H1 (cell line): ENCODE measurements around the gene MFN1. TPM values are rescaled to one million over a fixed set of nuclear protein-coding genes. Genes with fewer than 3 reads are reported as not detected.

ENCODE experiments used
- CTCF ChIA-PET: fragments of 300-600 bp; sonication (Branson Sonifier 250); formaldehyde crosslinking; loops from one replicate; lab custom pipeline; 2021; ENCODE audit not compliant: partially characterized antibody; lab: Charles Lee
- POLR2A ChIA-PET: fragments of 300-600 bp; sonication (Branson Sonifier 250); formaldehyde crosslinking; loops from one replicate; lab custom pipeline; 2021; ENCODE audit warnings: inconsistent platforms; ENCODE audit not compliant: partially characterized antibody; lab: Charles Lee
- DNase-seq, 2 experiments: peaks; one replicate each; pipeline versions ENCODE4 v3.0.0 to v3.0.0-alpha.2; 2010 to 2022; ENCODE audit warnings: low spot score in 2 of 2, low read depth in 1 of 2, mixed read lengths in 1 of 2
- FAIRE-seq: peaks from 2 replicates; lab custom pipeline; 2011; peaks lifted over from hg19 to GRCh38; lab: Jason Lieb, UNC
- H2AFZ ChIP-seq: 2 replicates; pipeline ENCODE4 v1.8.1; 2012; ENCODE audit warnings: low read length, inconsistent platforms
- H2AK5ac ChIP-seq: 2 replicates; pipeline ENCODE4 v1.6.1; 2013; ENCODE audit warnings: low read depth, low read length
- H2BK120ac ChIP-seq: replicated peaks from 2 replicates; pipeline ENCODE3; 2013; ENCODE audit warnings: low read depth, low read length, inconsistent platforms
- H2BK12ac ChIP-seq: 2 replicates; pipeline ENCODE4 v1.6.1; 2013; ENCODE audit warnings: low read depth, low read length
- H2BK15ac ChIP-seq: 2 replicates; pipeline ENCODE4 v1.6.1; 2013; ENCODE audit warnings: low read length
- H2BK20ac ChIP-seq: 2 replicates; pipeline ENCODE4 v1.6.1; 2013; ENCODE audit warnings: low read length
- H2BK5ac ChIP-seq: 2 replicates; pipeline ENCODE4 v1.6.1; 2013; ENCODE audit warnings: low read depth, low read length
- H3K14ac ChIP-seq: 2 replicates; pipeline ENCODE4 v1.6.1; 2013; ENCODE audit warnings: inconsistent platforms; ENCODE audit not compliant: insufficient read length
- H3K18ac ChIP-seq: 2 replicates; pipeline ENCODE4 v1.6.1; 2013; ENCODE audit warnings: low read length; ENCODE audit errors: extremely low read depth
- H3K23ac ChIP-seq: 2 replicates; pipeline ENCODE4 v1.6.1; 2013; ENCODE audit warnings: inconsistent platforms; ENCODE audit not compliant: insufficient read length
- H3K23me2 ChIP-seq: 2 replicates; pipeline ENCODE4 v1.6.1; 2013; ENCODE audit warnings: low read depth, low read length
- H3K27ac ChIP-seq: 2 replicates; pipeline ENCODE4 v1.6.1; 2011; ENCODE audit warnings: low read depth, low read length, inconsistent platforms
- H3K27me3 ChIP-seq, 4 experiments: replicated peaks in 1 of 4; 1 replicate in 1 of 4; 2 replicates in 3 of 4; pipeline versions ENCODE4 v1.6.1 to v1.8.1; 2011 to 2013; ENCODE audit warnings: low read length in 3 of 4, mild to moderate bottlenecking in 3 of 4, inconsistent platforms in 2 of 4, mixed read lengths in 2 of 4, moderate library complexity in 1 of 4; ENCODE audit not compliant: control insufficient read depth in 3 of 4, insufficient read depth in 3 of 4; ENCODE audit errors: extremely low read depth in 1 of 4
- H3K36me3 ChIP-seq, 4 experiments: 2 replicates each; pipeline versions ENCODE4 v1.6.1 to v1.8.1; 2011 to 2013; ENCODE audit warnings: mild to moderate bottlenecking in 4 of 4, low read length in 3 of 4, moderate library complexity in 2 of 4, control low read depth in 1 of 4, inconsistent platforms in 1 of 4; ENCODE audit not compliant: insufficient read depth in 4 of 4, control insufficient read depth in 2 of 4
- H3K4ac ChIP-seq: replicated peaks from 2 replicates; pipeline ENCODE3; 2013; ENCODE audit warnings: low read length, low read depth, mixed read lengths, inconsistent platforms; ENCODE audit not compliant: insufficient read length
- H3K4me1 ChIP-seq, 4 experiments: replicated peaks in 1 of 4; 1 replicate in 1 of 4; 2 replicates in 3 of 4; pipeline versions ENCODE4 v1.6.1 to v1.8.1; 2011 to 2013; ENCODE audit warnings: low read length in 3 of 4, inconsistent platforms in 2 of 4, mixed read lengths in 1 of 4; ENCODE audit not compliant: insufficient read depth in 4 of 4, control insufficient read depth in 3 of 4
- H3K4me2 ChIP-seq, 2 experiments: 2 replicates each; pipeline versions ENCODE4 v1.6.1 to v1.8.1; 2011 to 2013; ENCODE audit warnings: low read depth in 2 of 2, low read length in 2 of 2, control low read depth in 1 of 2, inconsistent platforms in 1 of 2, mild to moderate bottlenecking in 1 of 2; ENCODE audit not compliant: insufficient read depth in 1 of 2
- H3K4me3 ChIP-seq, 4 experiments: fragments of 200-600, 300-600 bp in 1 of 4; sonication (generic), shearing (Covaris generic), sonication (Bioruptor Twin) in 1 of 4; 2 replicates each; pipeline versions ENCODE4 v1.5.1 to v1.8.1; 2011 to 2016; ENCODE audit warnings: low read length in 4 of 4, low read depth in 3 of 4, control low read depth in 2 of 4, inconsistent platforms in 2 of 4, mild to moderate bottlenecking in 2 of 4, mixed read lengths in 1 of 4, moderate library complexity in 1 of 4; ENCODE audit not compliant: insufficient read depth in 2 of 4; ENCODE audit errors: extremely low read depth in 1 of 4
- H3K56ac ChIP-seq: replicated peaks from 2 replicates; pipeline ENCODE3; 2013; ENCODE audit warnings: low read depth, mild to moderate bottlenecking, mixed read lengths, low read length, inconsistent platforms; ENCODE audit not compliant: insufficient read length
- H3K79me1 ChIP-seq: 2 replicates; pipeline ENCODE4 v1.6.1; 2013; ENCODE audit warnings: low read depth, low read length, control low read depth
- H3K79me2 ChIP-seq, 2 experiments: 2 replicates each; pipeline versions ENCODE4 v1.6.1 to v1.8.1; 2012 to 2013; ENCODE audit warnings: low read length in 2 of 2, mild to moderate bottlenecking in 2 of 2, inconsistent platforms in 1 of 2; ENCODE audit not compliant: insufficient read depth in 2 of 2, control insufficient read depth in 1 of 2
- H3K9ac ChIP-seq, 4 experiments: replicated peaks in 1 of 4; 1 replicate in 1 of 4; 2 replicates in 3 of 4; pipeline versions ENCODE4 v1.6.1 to v1.8.1; 2011 to 2013; ENCODE audit warnings: low read depth in 3 of 4, low read length in 3 of 4, control low read depth in 2 of 4, mild to moderate bottlenecking in 2 of 4, moderate library complexity in 2 of 4, inconsistent platforms in 1 of 4; ENCODE audit errors: extremely low read depth in 1 of 4
- H3K9me3 ChIP-seq, 2 experiments: 2 replicates each; pipeline versions ENCODE4 v1.6.1 to v1.8.1; 2012 to 2013; ENCODE audit warnings: mild to moderate bottlenecking in 2 of 2, moderate library complexity in 2 of 2, control low read depth in 1 of 2, inconsistent platforms in 1 of 2, low read depth in 1 of 2, low read length in 1 of 2, mixed read lengths in 1 of 2; ENCODE audit not compliant: insufficient read depth in 2 of 2
- H4K20me1 ChIP-seq, 2 experiments: replicated peaks in 1 of 2; 2 replicates each; pipeline versions ENCODE3 to v1.8.1; 2011 to 2013; ENCODE audit warnings: inconsistent platforms in 2 of 2, low read length in 2 of 2, mild to moderate bottlenecking in 1 of 2; ENCODE audit not compliant: insufficient read depth in 2 of 2, control insufficient read depth in 1 of 2
- H4K5ac ChIP-seq: 2 replicates; pipeline ENCODE4 v1.6.1; 2013; ENCODE audit warnings: low read length, low read depth, mixed read lengths, inconsistent platforms; ENCODE audit not compliant: insufficient read length
- H4K8ac ChIP-seq: 2 replicates; pipeline ENCODE4 v1.8.0; 2013; ENCODE audit warnings: mild to moderate bottlenecking, moderate library complexity, low read length, inconsistent platforms; ENCODE audit not compliant: insufficient read depth; ENCODE audit errors: extremely low read depth
- H4K91ac ChIP-seq: replicated peaks from 2 replicates; pipeline ENCODE3; 2013; ENCODE audit warnings: low read length, mixed read lengths, inconsistent platforms; ENCODE audit not compliant: insufficient read length
- ATF2 ChIP-seq: IDR thresholded peaks from 2 replicates; pipeline ENCODE4 v1.6.1; 2012; ENCODE audit warnings: low read length, inconsistent platforms
- BCL11A ChIP-seq, 2 experiments: IDR thresholded peaks; one replicate each; pipeline ENCODE4 v1.6.1; 2011; ENCODE audit warnings: low read depth in 2 of 2, low read length in 2 of 2, mild to moderate bottlenecking in 2 of 2
- BRCA1 ChIP-seq: IDR thresholded peaks from 2 replicates; pipeline ENCODE4 v1.6.1; 2012; ENCODE audit warnings: low read depth, low read length, improper control_type of control experiment
- CHD2 ChIP-seq: IDR thresholded peaks from 2 replicates; pipeline ENCODE4 v1.6.1; 2012; ENCODE audit warnings: low read length, improper control_type of control experiment
- EGR1 ChIP-seq: IDR thresholded peaks from 2 replicates; pipeline ENCODE4 v1.6.1; 2011; ENCODE audit warnings: low read depth, low read length, borderline replicate concordance
- GABPA ChIP-seq: IDR thresholded peaks from 2 replicates; pipeline ENCODE4 v1.6.1; 2011; ENCODE audit warnings: mild to moderate bottlenecking, low read length, moderate library complexity, borderline replicate concordance; ENCODE audit not compliant: insufficient read depth
- MAFK ChIP-seq: IDR thresholded peaks from 2 replicates; pipeline ENCODE4 v1.6.1; 2012; ENCODE audit warnings: low read depth, mild to moderate bottlenecking, improper control_type of control experiment, low read length
- RAD21 ChIP-seq, 2 experiments: IDR thresholded peaks in 1 of 2; conservative IDR thresholded peaks in 1 of 2; 2 replicates each; pipeline ENCODE4 v1.6.1; 2011; ENCODE audit warnings: low read depth in 2 of 2, low read length in 2 of 2, improper control_type of control experiment in 1 of 2, inconsistent platforms in 1 of 2, mild to moderate bottlenecking in 1 of 2, moderate library complexity in 1 of 2
- RXRA ChIP-seq: IDR thresholded peaks from 2 replicates; pipeline ENCODE4 v1.6.1; 2011; ENCODE audit warnings: low read depth, mild to moderate bottlenecking, low read length, moderate library complexity; ENCODE audit not compliant: insufficient read depth
- SAP30 ChIP-seq: fragments of 300-600 bp; sonication (generic); IDR thresholded peaks from 2 replicates; pipeline ENCODE4 v1.7.1; 2012; ENCODE audit warnings: low read length, moderate library complexity, mild to moderate bottlenecking, inconsistent platforms; ENCODE audit not compliant: insufficient read depth, insufficient replicate concordance
- SRF ChIP-seq: IDR thresholded peaks from 2 replicates; pipeline ENCODE4 v1.6.1; 2011; ENCODE audit warnings: mild to moderate bottlenecking, low read depth, low read length, moderate library complexity
- WGBS, 2 experiments: shearing (Covaris generic) in 1 of 2; methylation state at CpG; one replicate each; pipeline versions ENCODE4 v1.1.6 to v1.1.7; 2013 to 2015; ENCODE audit warnings: low lambda C conversion rate in 2 of 2, mixed read lengths in 2 of 2, inconsistent platforms in 1 of 2, low coverage in 1 of 2, missing lambda C conversion rate in 1 of 2; ENCODE audit not compliant: insufficient replicate concordance in 2 of 2, insufficient coverage in 1 of 2, insufficient read length in 1 of 2; ENCODE audit errors: extremely low coverage in 1 of 2, missing lambda C conversion rate in 1 of 2; 5-methylcytosine and 5-hydroxymethylcytosine counted together
- polyA plus RNA-seq, 7 experiments: library from polyadenylated mRNA; depleted of rRNA in 3 of 7; stranded (reverse) in 5 of 7; unstranded in 2 of 7; fragments of >200 nt in 5 of 7; fragments of 200-250 nt in 2 of 7; gene quantifications; 1 replicate in 5 of 7; 2 replicates in 1 of 7; 4 replicates in 1 of 7; pipeline versions ENCODE4 v1.2.1 to v1.2.3, GENCODE V29; 2011 to 2013; ENCODE audit warnings: missing spikeins in 2 of 7, mixed read lengths in 2 of 7
- total RNA-seq: library from RNA; stranded (reverse); fragmentation: NEBNext Ultra II Directional; extraction: Animal tissue kit (Norgen Biotek cat#: 25700); gene quantifications from 2 replicates; pipeline ENCODE4 v1.2.1, GENCODE V29; 2021

Gene MFN1
- total and polyA plus RNA-seq, 2 of the 8 experiments (the other 6 are each of a cell fraction or from before 2014, with no cell fraction given): 9.1 to 35.6 TPM

- FAIRE-seq (no peak), DNase-seq (no peak)
- no peak overlapping the region for H3K4me2 ChIP-seq
- H2AFZ ChIP-seq: no peak overlapping the region
- no peak overlapping the region for H2BK12ac ChIP-seq
- WGBS, 2 experiments: 93% methylated on average over 1 of the region's 1 CpG; no CpG with 5 or more reads in 1 of the 2 experiments
- H3K27ac ChIP-seq: no peak overlapping the region
- no peak overlapping the region for H3K23ac ChIP-seq
- no peaks in the 10 kb centered on the region for H4K20me1 ChIP-seq
- H3K9ac ChIP-seq: no peak overlapping the region
- H3K27me3 ChIP-seq: no peaks in the 10 kb centered on the region
- no peak overlapping the region for H4K91ac ChIP-seq
- no peaks in the 10 kb centered on the region for H3K79me2 ChIP-seq
- no peak overlapping the region for H2BK15ac ChIP-seq
- no peak overlapping the region for H2BK20ac ChIP-seq
- no peak overlapping the region for H3K18ac ChIP-seq
- no peaks in the 10 kb centered on the region for H3K23me2 ChIP-seq
- H3K36me3 ChIP-seq: peaks cover 0 to 19% (median under 1%) of the 10 kb centered on the region in 4 experiments; a peak in 5 of 8 replicates
- no peak overlapping the region for H3K14ac ChIP-seq
- no peak overlapping the region for H4K5ac ChIP-seq
- no peak overlapping the region for H4K8ac ChIP-seq
- H3K4me3 ChIP-seq: no peak overlapping the region
- H3K56ac ChIP-seq: no peak overlapping the region
- H2AK5ac ChIP-seq: no peak overlapping the region
- H3K79me1 ChIP-seq: no peaks in the 10 kb centered on the region; the same call in 1 of the 2 replicates
- H3K4ac ChIP-seq: no peak overlapping the region
- TF ChIP-seq RXRA (no peak), EGR1 (no peak), SAP30 (no peak), BRCA1 (no peak), RAD21 (IDR thresholded peaks at IDR 0.05 in 1 of 2, conservative IDR thresholded peaks at IDR 0.05 in 1 of 2; ENCODE audit: low read depth in 2 of 2, low read length in 2 of 2) (no peak), GABPA (no peak), CHD2 (no peak), SRF (no peak), ATF2 (no peak), MAFK (no peak), BCL11A (IDR thresholded peaks at IDR 0.05; ENCODE audit: low read depth in 2 of 2, low read length in 2 of 2) (no peak)
- H2BK120ac ChIP-seq: no peak overlapping the region
- H3K4me1 ChIP-seq: no peaks in the 10 kb centered on the region
- POLR2A ChIA-PET: no interaction called here
- no peaks in the 10 kb centered on the region for H3K9me3 ChIP-seq
- no peak overlapping the region for H2BK5ac ChIP-seq
- CTCF ChIA-PET: interaction anchor here (1.6 kb wide), 1 partner anchor 169 kb away, joined by 3 read pairs; no protein-coding TSS in a partner anchor
Measured at GRCh38 chr3:179391906-179392305, 44.4 kb downstream of the MFN1 start.
